GF-D8 (cell line): Measurements from ENCODE around the gene OR5P2.
"Not testable (repeated sequence)": the region's sequence is repeated elsewhere in the genome, so short reads cannot be mapped to it uniquely, and the experiment has no call there.

ENCODE experiments used
- DNase-seq: peaks from one replicate; lab custom pipeline; 2025; lab: John Stamatoyannopoulos, UW

OR5P2 gene, protein sequence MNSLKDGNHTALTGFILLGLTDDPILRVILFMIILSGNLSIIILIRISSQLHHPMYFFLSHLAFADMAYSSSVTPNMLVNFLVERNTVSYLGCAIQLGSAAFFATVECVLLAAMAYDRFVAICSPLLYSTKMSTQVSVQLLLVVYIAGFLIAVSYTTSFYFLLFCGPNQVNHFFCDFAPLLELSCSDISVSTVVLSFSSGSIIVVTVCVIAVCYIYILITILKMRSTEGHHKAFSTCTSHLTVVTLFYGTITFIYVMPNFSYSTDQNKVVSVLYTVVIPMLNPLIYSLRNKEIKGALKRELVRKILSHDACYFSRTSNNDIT

DNA sequence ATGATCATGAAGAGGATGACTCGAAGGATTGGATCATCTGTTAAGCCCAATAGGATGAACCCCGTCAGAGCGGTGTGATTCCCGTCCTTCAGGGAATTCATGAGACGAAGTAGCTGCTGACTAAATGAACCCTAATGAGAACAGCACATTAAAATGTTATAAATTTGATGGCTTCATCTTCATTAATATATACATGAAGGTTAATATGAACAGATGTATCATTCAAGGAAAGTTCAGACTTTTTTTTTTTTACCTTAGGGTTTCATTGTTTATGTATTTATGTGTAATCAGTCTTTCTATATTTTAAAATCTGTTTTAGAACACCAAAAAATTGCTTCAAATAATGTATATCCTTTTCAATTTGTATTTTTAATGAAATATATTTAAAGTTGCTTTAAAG, at the start of gene OR5P2:
OR5P2 (minus strand) TSS at position 101 of the 400 bp plus-strand sequence; CDS start at position 101, 0 bp downstream.
- DNase-seq = no peak

DNA sequence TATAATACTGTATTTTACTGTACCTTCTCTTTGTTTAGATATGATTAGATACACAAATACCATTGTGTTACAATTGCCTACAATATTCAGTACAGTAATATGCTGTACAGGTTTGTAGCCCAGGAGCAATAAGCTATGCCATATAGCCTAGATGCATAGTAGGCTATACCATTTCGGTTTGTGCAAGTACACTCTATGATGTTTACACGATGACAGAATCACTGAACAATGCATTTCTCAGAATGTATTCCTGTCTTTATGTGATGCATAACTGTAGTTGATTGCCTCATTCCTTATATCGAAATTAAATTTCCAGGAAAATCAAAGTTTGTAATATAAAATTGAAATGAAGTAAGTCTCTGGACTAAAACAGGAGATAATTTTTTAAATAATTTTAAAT, 49.3 kb upstream of the OR5P2 start:
- no peak for DNase-seq

DNA sequence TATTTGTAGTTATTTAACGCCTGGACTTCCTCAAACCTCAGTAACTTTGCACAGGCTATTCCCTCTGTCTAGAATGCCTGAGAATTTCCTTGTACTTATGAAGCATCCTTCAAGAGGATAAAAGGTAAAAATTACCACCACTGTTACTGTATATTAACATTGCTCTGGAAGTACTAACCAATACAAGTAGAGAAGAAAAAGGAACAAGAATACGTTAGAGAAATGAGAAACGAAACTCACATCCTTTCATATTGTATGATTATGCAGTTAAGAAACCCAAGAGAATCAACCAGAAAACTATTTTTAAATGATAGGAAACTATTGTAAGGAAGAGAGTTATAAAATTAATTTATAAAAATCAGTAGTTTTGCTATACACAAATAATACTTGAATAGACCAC, 48.2 kb upstream of the OR5P2 start:
- no peak for DNase-seq

DNA sequence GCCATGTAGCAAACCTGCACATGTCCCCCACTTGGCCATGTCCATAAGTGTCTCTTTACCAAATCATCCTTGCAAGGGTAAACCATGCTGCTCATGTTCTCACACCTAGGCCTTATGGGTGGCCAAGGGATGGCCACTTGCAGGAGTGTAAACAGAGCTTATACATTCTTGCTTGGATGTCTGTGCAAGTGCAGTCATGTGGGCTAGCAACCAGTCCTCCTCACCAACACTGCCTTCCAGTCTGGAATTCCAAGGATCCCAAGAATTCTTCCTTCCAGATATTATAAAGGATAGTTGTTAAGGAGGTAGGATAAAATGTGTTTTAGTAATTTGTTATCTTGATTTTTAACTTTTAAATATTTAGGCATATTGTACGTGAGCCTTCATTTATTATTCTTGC, 47.8 kb upstream of the OR5P2 start:
- no peak for DNase-seq

DNA sequence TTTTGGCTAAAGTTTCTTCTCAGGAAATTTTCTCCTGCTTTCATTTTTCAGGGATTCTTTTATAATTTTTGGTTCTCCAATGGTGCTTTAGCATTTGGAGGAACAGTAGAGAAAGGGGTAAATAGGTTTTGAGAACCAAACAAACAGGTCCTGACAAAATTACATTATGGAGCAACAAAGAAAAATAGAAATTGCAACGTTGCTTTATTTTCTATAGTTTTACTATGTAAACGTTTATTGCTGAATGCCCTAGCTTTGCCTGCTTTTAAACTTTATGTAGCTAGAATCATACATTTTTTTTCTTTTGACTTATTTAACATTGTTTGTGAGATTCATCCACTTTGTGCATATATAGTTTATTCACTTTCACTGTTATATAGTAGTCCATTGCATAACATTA, 43.8 kb upstream of the OR5P2 start:
- no peak for DNase-seq

DNA sequence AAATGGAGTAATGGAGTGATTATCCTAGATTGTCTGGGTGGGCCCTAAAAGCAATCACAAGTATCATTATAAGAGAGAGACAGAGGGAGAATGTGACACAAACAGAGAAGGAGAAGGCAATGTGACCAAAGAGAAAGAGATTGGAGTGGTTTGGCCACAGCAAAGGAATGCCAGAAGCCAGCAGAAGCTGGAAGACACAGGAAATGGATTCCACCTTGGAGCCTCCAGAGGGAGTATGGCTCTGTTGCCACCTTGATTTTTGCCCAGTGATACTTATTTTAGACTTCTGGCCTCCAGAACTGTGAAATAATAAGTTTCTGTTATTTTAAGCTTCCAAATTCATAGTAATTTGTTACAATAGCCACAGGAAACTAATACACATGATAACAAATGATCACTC, 36.8 kb upstream of the OR5P2 start:
- DNase-seq = no peak

DNA sequence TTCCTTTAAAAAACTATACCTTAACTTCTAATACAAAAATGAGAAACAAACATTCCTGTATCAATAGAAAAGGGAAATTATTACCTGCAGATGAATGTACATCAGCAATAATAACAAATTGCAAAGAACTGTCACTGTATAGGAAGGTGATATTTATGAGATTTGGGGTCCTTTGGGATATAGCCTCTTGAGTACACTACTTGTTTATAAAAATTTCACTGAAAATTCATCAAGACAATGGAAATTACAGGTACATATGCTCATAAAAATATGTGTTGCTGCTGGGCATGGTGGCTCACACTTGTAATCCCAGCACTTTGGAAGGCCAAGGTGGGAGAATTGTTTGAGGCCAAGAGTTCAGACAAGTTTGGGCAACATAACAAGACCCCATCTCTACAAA, 34.0 kb upstream of the OR5P2 start, which contains the start of gene OR5P3:
OR5P3 (minus strand) TSS at position 101 of the 400 bp plus-strand sequence.
- DNase-seq = no peak

DNA sequence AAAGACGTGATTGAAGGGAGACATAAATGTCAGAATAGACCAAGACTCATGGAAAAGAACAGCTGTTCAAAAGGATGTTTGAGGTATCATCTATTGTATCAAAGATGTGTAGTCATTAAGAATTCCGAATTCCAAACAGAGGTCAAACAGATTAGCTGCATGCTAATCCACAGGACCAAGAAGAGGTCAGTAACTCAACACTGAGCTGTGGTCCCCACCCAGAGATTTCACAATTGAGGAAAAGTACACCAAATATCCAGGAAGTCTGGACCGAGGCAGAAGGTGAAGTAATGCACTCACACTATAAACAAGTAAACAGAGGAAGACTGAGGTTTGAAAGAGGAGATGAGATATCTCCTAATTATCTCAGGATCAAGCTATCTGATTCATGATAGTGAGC, 29.6 kb upstream of the OR5P2 start:
- DNase-seq = no peak

DNA sequence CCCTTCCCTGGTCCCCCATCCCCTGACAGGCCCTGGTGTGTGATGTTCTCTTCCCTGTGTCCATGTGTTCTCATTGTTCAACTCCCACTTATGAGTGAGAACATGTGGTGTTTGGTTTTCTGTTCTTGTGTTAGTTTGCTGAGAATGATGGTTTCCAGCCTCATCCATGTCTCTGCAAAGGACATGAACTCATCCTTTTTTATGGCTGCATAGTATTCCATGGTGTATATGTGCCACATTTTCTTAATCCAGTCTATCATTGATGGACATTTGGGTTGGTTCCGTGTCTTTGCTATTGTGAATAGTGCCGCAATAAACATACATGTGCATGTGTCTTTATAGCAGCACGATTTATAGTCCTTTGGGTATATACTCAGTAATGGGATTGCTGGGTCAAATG, 23.7 kb upstream of the OR5P2 start:
- DNase-seq = not testable (repeated sequence)

DNA sequence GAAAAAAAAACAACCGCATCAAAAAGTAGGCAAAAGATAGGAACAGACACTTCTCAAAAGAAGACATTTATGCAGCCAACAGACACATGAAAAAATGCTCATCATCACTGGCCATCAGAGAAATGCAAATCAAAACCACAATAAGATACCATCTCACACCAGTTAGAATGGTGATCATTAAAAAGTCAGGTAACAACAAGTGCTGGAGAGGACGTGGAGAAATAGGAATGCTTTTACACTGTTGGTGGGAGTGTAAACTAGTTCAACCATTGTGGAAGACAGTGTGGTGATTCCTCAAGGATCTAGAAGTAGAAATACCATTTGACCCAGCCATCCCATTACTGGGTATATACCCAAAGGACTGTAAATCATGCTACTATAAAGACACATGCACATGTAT, 18.2 kb upstream of the OR5P2 start:
- not testable (repeated sequence) for DNase-seq

DNA sequence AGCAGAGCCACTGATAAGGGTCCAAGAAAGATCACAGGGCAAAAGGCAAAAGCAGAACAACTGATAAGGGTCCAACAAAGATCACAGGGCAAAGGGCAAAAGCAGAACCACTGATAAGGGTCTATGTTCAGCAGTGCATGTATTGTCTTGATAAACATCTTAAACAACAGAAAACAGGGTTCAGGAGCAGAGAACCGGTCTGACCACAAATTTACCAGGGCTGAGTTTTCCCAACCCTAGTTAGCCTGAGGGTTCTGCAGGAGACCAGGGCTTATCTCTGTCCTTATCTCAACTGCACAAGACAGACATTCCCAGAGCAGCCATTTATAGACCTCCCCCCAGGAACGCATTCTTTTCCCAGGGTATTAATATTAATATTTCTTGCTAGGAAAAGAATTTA, 13.6 kb upstream of the OR5P2 start:
- not testable (repeated sequence) for DNase-seq

DNA sequence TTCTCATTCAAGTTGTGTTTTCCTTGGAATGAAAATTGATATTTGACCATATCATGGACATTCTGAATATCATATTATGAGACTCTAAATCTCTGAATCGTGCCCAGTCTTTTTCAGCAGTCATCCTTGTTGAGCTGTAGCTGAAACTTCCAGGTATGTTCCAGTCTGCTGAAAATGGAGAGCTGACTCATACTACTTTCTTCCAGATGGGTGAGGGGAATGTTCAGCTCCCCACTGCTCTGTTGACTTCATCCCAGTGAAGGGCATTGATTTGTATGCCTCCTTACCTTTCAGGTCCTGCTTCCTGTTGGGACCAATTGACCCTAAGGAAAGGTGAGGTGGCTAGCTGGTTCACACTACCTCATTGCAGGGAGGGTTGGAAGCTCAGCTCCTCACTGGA, 3.5 kb downstream of the OR5P2 start:
- DNase-seq = no peak

DNA sequence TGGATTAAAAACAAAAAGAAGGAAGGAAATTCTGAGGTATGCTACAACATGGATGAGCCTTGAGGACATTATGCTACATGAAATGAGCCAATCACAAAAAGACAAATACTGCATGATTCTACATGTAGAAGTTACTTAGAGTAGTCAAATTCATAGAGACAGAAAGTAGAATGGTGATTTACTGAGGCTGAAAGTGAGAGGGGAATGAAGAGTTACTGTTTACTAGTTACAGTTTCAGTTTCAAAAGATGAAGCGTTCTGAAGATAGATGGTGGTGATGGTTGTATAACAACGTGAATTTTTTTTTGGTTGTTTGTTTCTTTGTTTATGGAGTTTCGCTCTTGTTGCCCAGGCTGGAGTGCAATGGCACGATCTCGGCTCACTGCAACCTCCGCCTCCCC, 9.5 kb downstream of the OR5P2 start:
- DNase-seq = no peak

DNA sequence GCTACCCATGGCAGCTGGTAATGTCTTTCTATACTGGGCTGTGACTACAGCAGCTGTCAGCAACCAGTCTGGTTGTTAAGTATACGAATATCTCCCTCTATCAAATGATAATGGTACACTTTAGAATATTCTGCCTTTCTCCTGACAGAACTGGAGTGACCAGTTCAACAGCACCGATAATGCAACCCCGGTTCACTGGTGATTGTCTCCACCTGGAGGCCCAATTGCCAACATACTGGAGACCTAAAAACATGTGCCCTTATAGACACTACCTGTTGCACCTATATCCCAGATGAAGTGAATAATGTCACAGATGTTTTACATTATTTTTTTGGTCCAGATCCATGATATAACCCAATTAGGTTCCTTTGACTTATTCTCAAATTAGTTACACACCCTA, 21.1 kb downstream of the OR5P2 start:
- no peak for DNase-seq

DNA sequence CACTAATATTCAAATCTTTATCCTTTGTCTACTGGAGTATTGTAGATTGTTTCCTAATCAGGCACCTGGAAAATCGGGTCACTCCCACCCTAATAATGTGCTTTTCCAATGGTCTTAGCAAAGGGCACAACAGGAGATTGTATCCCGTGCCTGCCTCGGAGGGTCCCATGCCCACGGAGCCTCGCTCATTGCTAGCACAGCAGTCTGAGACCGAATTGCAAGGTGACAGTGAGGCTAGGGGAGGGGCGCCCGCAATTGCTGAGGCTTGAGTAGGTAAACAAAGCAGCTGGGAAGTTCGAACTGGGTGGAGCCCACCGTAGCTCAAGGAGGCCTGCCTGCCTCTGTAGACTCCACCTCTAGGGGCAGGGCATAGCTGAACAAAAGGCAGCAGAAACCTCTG, 32.4 kb downstream of the OR5P2 start:
- not testable (repeated sequence) for DNase-seq

DNA sequence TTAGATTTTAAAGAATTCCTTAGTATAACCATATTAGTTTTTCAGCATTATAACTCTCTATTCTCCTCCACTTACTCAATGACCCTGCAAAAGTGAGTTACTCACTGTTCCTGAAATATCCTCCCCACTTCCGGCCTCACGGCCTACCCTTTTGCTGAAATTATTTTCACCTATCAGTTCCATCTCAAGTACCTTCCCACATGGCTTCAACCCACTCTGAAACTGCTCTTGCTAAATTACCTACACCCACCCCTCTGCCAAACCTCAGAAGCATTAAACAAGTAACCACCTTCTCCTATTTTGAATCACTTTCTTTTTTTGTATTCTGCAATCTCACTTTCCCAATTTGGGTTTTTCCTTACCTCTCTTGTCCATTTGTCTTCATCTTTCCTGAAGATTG, 37.7 kb downstream of the OR5P2 start:
- no peak for DNase-seq

DNA sequence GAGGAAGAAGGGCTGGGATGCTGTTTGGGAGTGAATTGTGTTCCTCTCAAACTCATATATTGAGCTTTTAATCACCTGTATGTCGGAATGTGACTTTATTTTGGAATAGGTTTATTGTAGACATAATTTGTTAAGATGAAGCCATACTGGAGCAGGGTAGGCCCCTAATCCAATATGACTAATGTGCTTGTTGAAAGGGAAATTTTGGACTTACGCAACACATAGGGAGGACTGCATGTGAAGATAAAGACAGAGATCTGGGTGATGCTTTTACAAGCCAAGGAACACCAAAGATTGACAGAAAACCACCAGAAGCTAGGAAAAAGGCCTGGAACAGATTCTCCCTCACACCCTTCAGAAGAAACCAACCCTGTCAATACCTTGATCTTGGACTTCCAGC, 47.3 kb downstream of the OR5P2 start:
- DNase-seq = no peak
